GM12878 (cell line): ENCODE results near the gene AAGAB.

Experiments
- CEBPZ ChIP-seq: fragments of 150-350 bp; IDR thresholded peaks from 2 replicates; pipeline ENCODE4 v1.6.1; 2016; ENCODE audit warnings: low read depth, low read length
- CTCF ChIP-seq, 3 experiments: IDR thresholded peaks in 2 of 3; conservative IDR thresholded peaks in 1 of 3; 2 replicates each; pipeline ENCODE4 v1.5.1; 2011; ENCODE audit warnings: low read depth in 3 of 3, low read length in 3 of 3, mild to moderate bottlenecking in 3 of 3, control low read depth in 2 of 3, moderate library complexity in 2 of 3, inconsistent platforms in 1 of 3, mixed read lengths in 1 of 3; ENCODE audit not compliant: control insufficient read depth in 2 of 3, insufficient read depth in 1 of 3; ENCODE audit errors: extremely low read depth in 1 of 3
- ETV6 ChIP-seq, 2 experiments: fragments of 450-650 bp in 1 of 2; IDR thresholded peaks in 1 of 2; conservative IDR thresholded peaks in 1 of 2; 2 replicates each; pipeline ENCODE4 v1.6.1; 2014; ENCODE audit warnings: antibody characterized with exemption in 1 of 2, borderline replicate concordance in 1 of 2, low read depth in 1 of 2, mild to moderate bottlenecking in 1 of 2, moderate library complexity in 1 of 2
- JUNB ChIP-seq: IDR thresholded peaks from 2 replicates; pipeline ENCODE4 v1.6.1; 2016; ENCODE audit warnings: antibody characterized with exemption, mild to moderate bottlenecking
- POLR2A ChIP-seq: IDR thresholded peaks from 2 replicates; pipeline ENCODE4 v1.6.1; 2011; ENCODE audit warnings: low read depth, mild to moderate bottlenecking, low read length
- RAD21 ChIP-seq: IDR thresholded peaks from 2 replicates; pipeline ENCODE4 v1.6.1; 2011; ENCODE audit warnings: mild to moderate bottlenecking, low read depth, low read length, moderate library complexity; ENCODE audit not compliant: insufficient read depth
- SMC3 ChIP-seq: IDR thresholded peaks from 2 replicates; pipeline ENCODE4 v1.6.1; 2011; ENCODE audit warnings: low read length, improper control_type of control experiment, borderline replicate concordance
- SP1 ChIP-seq: IDR thresholded peaks from one replicate; pipeline ENCODE4 v1.6.1; 2011; ENCODE audit warnings: low read depth, low read length
- TARDBP ChIP-seq: IDR thresholded peaks from 2 replicates; pipeline ENCODE4 v1.6.1; 2016; ENCODE audit warnings: borderline replicate concordance

GRCh38 chr15:67166280-67167009 is 88.0 kb downstream of the AAGAB start:
- TF ChIP-seq ETV6 (conservative IDR thresholded peaks at IDR 0.05 in 1 of 2, IDR thresholded peaks at IDR 0.05 in 1 of 2; ENCODE audit: borderline replicate concordance in 1 of 2, low read depth in 1 of 2) (no peak), CEBPZ (no peak), RAD21 (no peak), POLR2A (0 out of 2 replicates have a peak, but pooled peaks have one; percentile 14), CTCF (IDR thresholded peaks at IDR 0.05 in 2 of 3, conservative IDR thresholded peaks at IDR 0.05 in 1 of 3; ENCODE audit: control insufficient read depth in 2 of 3, extremely low read depth in 1 of 3, insufficient read depth in 1 of 3, low read depth in 3 of 3, low read length in 3 of 3) (no peak), JUNB (no peak), TARDBP (no peak), SP1 (no peak), SMC3 (no peak)
